GM19099 (cell line): Measurements from ENCODE around the gene VWC2.

ENCODE experiments used
- POLR2A ChIP-seq: IDR thresholded peaks from 3 replicates; pipeline ENCODE4 v1.6.1; 2011; ENCODE audit warnings: low read depth; ENCODE audit not compliant: insufficient read length; ENCODE audit errors: extremely low read depth

The VWC2 gene

GRCh38 chr7:49803812-49804211, 30.4 kb downstream of the VWC2 start:
- no peak for TF ChIP-seq POLR2A

GRCh38 chr7:49805371-49806007, 32.1 kb downstream of the VWC2 start:
- no peak for TF ChIP-seq POLR2A

- no peak for TF ChIP-seq POLR2A
Observed at GRCh38 chr7:49812534-49812933, 39.1 kb downstream of the VWC2 start.

- TF ChIP-seq POLR2A, result no peak
Observed at GRCh38 chr7:49817279-49817678, 43.8 kb downstream of the VWC2 start.

GRCh38 chr7:49821181-49821580, 47.7 kb downstream of the VWC2 start:
- TF ChIP-seq POLR2A, result no peak

GRCh38 chr7:49822856-49823255, 49.4 kb downstream of the VWC2 start:
- no peak for TF ChIP-seq POLR2A

- no peak for TF ChIP-seq POLR2A
Observed at GRCh38 chr7:49823566-49823965, 50.1 kb downstream of the VWC2 start.

GRCh38 chr7:49839863-49840645, 66.6 kb downstream of the VWC2 start:
- no peak for TF ChIP-seq POLR2A

GRCh38 chr7:49840751-49841405, 67.4 kb downstream of the VWC2 start:
- no peak for TF ChIP-seq POLR2A

GRCh38 chr7:49845626-49846025, 72.2 kb downstream of the VWC2 start:
- TF ChIP-seq POLR2A, result no peak

- no peak for TF ChIP-seq POLR2A
Observed at GRCh38 chr7:49848211-49848841, 74.9 kb downstream of the VWC2 start.

GRCh38 chr7:49850921-49851613, 77.6 kb downstream of the VWC2 start:
- TF ChIP-seq POLR2A, result no peak

GRCh38 chr7:49852619-49853462, 79.4 kb downstream of the VWC2 start:
- TF ChIP-seq POLR2A, result no peak
